Measurements from ENCODE around the gene SMAP2.
A peak's percentile ranks its signal among the peaks of the same experiment; 100 is the strongest.

SMAP2 gene

DNA sequence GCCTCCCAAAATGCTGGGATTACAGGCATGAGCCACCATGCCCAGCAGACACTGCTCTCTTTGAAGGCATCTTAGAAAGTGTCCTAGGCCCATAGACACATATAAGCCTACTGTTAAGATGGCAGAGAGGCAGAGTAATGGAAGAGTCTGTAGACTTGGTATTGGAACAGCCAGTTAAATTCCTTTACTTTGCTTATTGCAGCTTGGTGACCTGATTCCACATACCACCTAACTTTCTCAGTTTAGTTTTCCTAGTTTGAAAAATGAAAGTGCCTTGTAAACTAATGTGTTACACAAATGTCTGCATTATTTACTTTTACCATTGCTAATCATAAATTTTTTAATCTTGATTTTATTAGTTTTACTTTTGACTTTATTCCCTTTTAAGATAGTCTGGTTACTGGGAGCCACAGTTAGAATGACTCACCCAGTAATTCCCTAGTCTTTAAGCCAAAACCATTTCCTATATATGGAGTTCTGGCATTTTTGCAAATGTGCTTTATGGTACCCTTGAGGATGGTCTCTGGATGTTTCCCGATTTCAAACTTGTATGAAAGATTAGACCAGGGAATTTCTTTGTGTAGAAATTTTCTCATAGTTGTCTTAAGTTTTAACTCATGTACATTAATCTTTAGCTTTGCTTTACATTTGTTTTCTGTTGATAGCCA is 6.4 kb downstream of the SMAP2 start:
- TF ChIP-seq MAX (IDR thresholded peaks at IDR 0.05; ENCODE audit: low read depth, low read length) (no peak), CTCF (IDR thresholded peaks at IDR 0.05; ENCODE audit: low read depth, low read length) (no peak), POLR2A (IDR thresholded peaks at IDR 0.05; ENCODE audit: extremely low read depth, insufficient read length) (no peak), MYC (IDR thresholded peaks at IDR 0.05; ENCODE audit: low read depth, low read length) (no peak)
- no peak for DNase-seq (ENCODE audit: low read depth)
- no peak overlapping the region for H3K4me3 ChIP-seq (ENCODE audit: low read depth, low read length)

- no peak for DNase-seq (ENCODE audit: low read depth)
- TF ChIP-seq MYC (IDR thresholded peaks at IDR 0.05; ENCODE audit: low read depth, low read length) = no peak
- TF ChIP-seq CTCF (IDR thresholded peaks at IDR 0.05; ENCODE audit: low read depth, low read length) = no peak
- no peak for TF ChIP-seq POLR2A (IDR thresholded peaks at IDR 0.05; ENCODE audit: extremely low read depth, insufficient read length)
- TF ChIP-seq MAX (IDR thresholded peaks at IDR 0.05; ENCODE audit: low read depth, low read length) = no peak
- peak overlapping the region; percentile 35 for H3K4me3 ChIP-seq (ENCODE audit: low read depth, low read length)
These were observed 7.3 kb downstream of the SMAP2 start for GRCh38 chr1:40380817-40381216.

- peak overlapping the region; percentile 35 for H3K4me3 ChIP-seq (ENCODE audit: low read depth, low read length)
- TF ChIP-seq MYC (IDR thresholded peaks at IDR 0.05; ENCODE audit: low read depth, low read length) (peak; percentile 62), CTCF (IDR thresholded peaks at IDR 0.05; ENCODE audit: low read depth, low read length) (no peak), MAX (IDR thresholded peaks at IDR 0.05; ENCODE audit: low read depth, low read length) (peak; percentile 85), POLR2A (IDR thresholded peaks at IDR 0.05; ENCODE audit: extremely low read depth, insufficient read length) (no peak)
- DNase-seq (ENCODE audit: low read depth) = peak; percentile 58
These were observed 8.0 kb downstream of the SMAP2 start for GRCh38 chr1:40381268-40382107.

DNA sequence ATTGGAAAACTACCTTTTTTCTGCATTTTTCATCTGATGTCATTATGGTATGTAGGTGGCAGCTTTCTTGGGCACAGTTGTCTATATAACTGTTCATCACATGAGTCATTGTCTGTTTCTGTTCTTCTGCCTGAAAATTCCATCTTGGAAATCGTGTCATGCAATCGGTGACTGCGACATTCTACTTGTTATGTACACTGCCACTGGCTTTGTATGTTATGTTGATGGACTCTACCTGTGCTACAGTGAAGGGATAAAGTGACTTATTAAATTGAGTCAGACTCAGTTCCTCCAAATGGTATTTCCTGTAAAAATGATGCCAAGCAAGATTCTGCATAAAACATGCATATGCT is 8.6 kb downstream of the SMAP2 start:
- no peak overlapping the region for H3K4me3 ChIP-seq (ENCODE audit: low read depth, low read length)
- DNase-seq (ENCODE audit: low read depth) = no peak
- TF ChIP-seq POLR2A (IDR thresholded peaks at IDR 0.05; ENCODE audit: extremely low read depth, insufficient read length) (no peak), MAX (IDR thresholded peaks at IDR 0.05; ENCODE audit: low read depth, low read length) (no peak), CTCF (IDR thresholded peaks at IDR 0.05; ENCODE audit: low read depth, low read length) (no peak), MYC (IDR thresholded peaks at IDR 0.05; ENCODE audit: low read depth, low read length) (no peak)

- no peak for TF ChIP-seq CTCF (IDR thresholded peaks at IDR 0.05; ENCODE audit: low read depth, low read length)
- TF ChIP-seq MAX (IDR thresholded peaks at IDR 0.05; ENCODE audit: low read depth, low read length) = no peak
- no peak for TF ChIP-seq POLR2A (IDR thresholded peaks at IDR 0.05; ENCODE audit: extremely low read depth, insufficient read length)
- TF ChIP-seq MYC (IDR thresholded peaks at IDR 0.05; ENCODE audit: low read depth, low read length) = no peak
- no peak overlapping the region for H3K4me3 ChIP-seq (ENCODE audit: low read depth, low read length)
- DNase-seq (ENCODE audit: low read depth) = no peak
These were observed 9.1 kb downstream of the SMAP2 start for GRCh38 chr1:40382601-40383000.
